ENCODE measurements around the gene TAF4B. TPM values are rescaled to one million over a fixed set of nuclear protein-coding genes. Genes with fewer than 3 reads are reported as not detected.

TAF4B gene
- total and polyA plus RNA-seq, 9 of the 15 experiments (the other 6 are each of a cell fraction or from before 2014, with no cell fraction given): 4.5 to 25.3 (median 20.5) TPM

GRCh38 chr18:26424428-26425147 lies 198.3 kb downstream of the TAF4B start:
- intact Hi-C loops (cut with micrococcal nuclease) (no loop called here), in situ Hi-C loops (cut with MboI) (no loop called here)
- H3K4me2 ChIP-seq (ENCODE audit: insufficient read depth, low read length): no peak overlapping the region
- no peaks in the 10 kb centered on the region for H4K20me1 ChIP-seq (replicated peaks; ENCODE audit: control insufficient read depth, insufficient read depth, low read length)
- CTCF ChIA-PET (ENCODE audit: low intra/inter-chr PET ratio): no interaction called here
- no peaks in the 10 kb centered on the region for H3K36me3 ChIP-seq (ENCODE audit: control insufficient read depth, insufficient read depth, low read length)
- H3K27me3 ChIP-seq (ENCODE audit: control insufficient read depth in 2 of 2, insufficient read depth in 2 of 2, low read length in 2 of 2): peaks cover 4 to 21% of the 10 kb centered on the region in 2 experiments
- FAIRE-seq (no peak), DNase-seq (ENCODE audit: extremely low read depth in 1 of 4, low spot score in 3 of 4) (no peak), ATAC-seq (no peak)
- no peak overlapping the region for H3K27ac ChIP-seq (ENCODE audit: extremely low read depth, low read depth, low read length)
- no peaks in the 10 kb centered on the region for H3K9me3 ChIP-seq (replicated peaks; ENCODE audit: control insufficient read depth, insufficient read depth, low read depth, low read length)
- H2AFZ ChIP-seq (ENCODE audit: low read depth, low read length): no peak overlapping the region
- H3K9ac ChIP-seq (ENCODE audit: insufficient read depth in 1 of 2, low read depth in 2 of 2, low read length in 2 of 2): no peak overlapping the region
- BruUV-seq (replicated peaks): no TSS peak
- H3K79me2 ChIP-seq (ENCODE audit: control insufficient read depth, insufficient read depth, low read length): no peaks in the 10 kb centered on the region
- POLR2A ChIA-PET: interaction anchor here (1.0 to 1.1 kb wide), 2 partner anchors 12 to 38 kb away, joined by 3 read pairs; no protein-coding TSS in a partner anchor
- 2% methylated on average over 4 of the region's 4 CpGs for WGBS (ENCODE audit: insufficient coverage, low coverage, missing lambda C conversion rate)
- TF ChIP-seq TSHZ1 (CRISPR knock-in tag; IDR thresholded peaks at IDR 0.05): no peak
- no peak for TF ChIP-seq ZBTB12 (CRISPR knock-in tag; IDR thresholded peaks at IDR 0.05)
- no peak for TF ChIP-seq ZBTB8A (IDR thresholded peaks at IDR 0.05; ENCODE audit: partially characterized antibody)
- no peak for TF ChIP-seq MYC (IDR thresholded peaks at IDR 0.05; ENCODE audit: low read depth, low read length)
- no peak for TF ChIP-seq MYC (CRISPR knock-in tag; IDR thresholded peaks at IDR 0.05; ENCODE audit: borderline replicate concordance, low read depth)
- no peak for TF ChIP-seq ZBTB9 (CRISPR knock-in tag; IDR thresholded peaks at IDR 0.05)
- no peak for TF ChIP-seq ZBTB43 (CRISPR knock-in tag; IDR thresholded peaks at IDR 0.05)
- no peaks in the 10 kb centered on the region for H3K4me1 ChIP-seq (replicated peaks in 1 of 2; ENCODE audit: control insufficient read depth in 2 of 2, insufficient read depth in 2 of 2, low read length in 2 of 2)
- no peak overlapping the region for H3K4me3 ChIP-seq
- no peaks in the 10 kb centered on the region for H3K9me1 ChIP-seq (ENCODE audit: control insufficient read depth, insufficient read depth, low read length)
